ENCODE measurements around the gene MUC12. TPM values are rescaled to one million over a fixed set of nuclear protein-coding genes. Genes with fewer than 3 reads are reported as not detected.

Gene MUC12
- total RNA-seq, 2 experiments from 2014 or later = 0.39 to 0.60 TPM

GRCh38 chr7:100942045-100942774, 27.2 kb upstream of the MUC12 start:
- H3K9me3 ChIP-seq (ENCODE audit: control insufficient read depth in 1 of 2, insufficient read depth in 1 of 2, low read length in 2 of 2) = peaks cover 12 to 14% of the 10 kb centered on the region in 2 experiments
- DNase-seq (no peak), ATAC-seq (ENCODE audit: poor library complexity) (no peak)
- H3K4me3 Mint-ChIP-seq = no peak overlapping the region
- H3K27ac Mint-ChIP-seq = no peak overlapping the region
- H3K27ac ChIP-seq (ENCODE audit: low read depth in 1 of 2, low read length in 2 of 2) = no peak overlapping the region
- ChIA-PET POLR2A (no interaction called here), CTCF (no interaction called here)
- no peak overlapping the region for H3K4me3 ChIP-seq (ENCODE audit: low read length)
- no peaks in the 10 kb centered on the region for H3K9me3 Mint-ChIP-seq
- no peaks in the 10 kb centered on the region for H3K4me1 ChIP-seq (ENCODE audit: insufficient read depth, low read length)
- no peaks in the 10 kb centered on the region for H3K4me1 Mint-ChIP-seq (ENCODE audit: low read depth)
- H3K27me3 ChIP-seq (ENCODE audit: control insufficient read depth in 1 of 2, insufficient read depth in 2 of 2, low read length in 2 of 2) = peaks cover 0 to 2% of the 10 kb centered on the region in 2 experiments
- no peak for TF ChIP-seq CTCF (IDR thresholded peaks at IDR 0.05)
- H3K36me3 ChIP-seq (ENCODE audit: insufficient read depth, low read length) = no peaks in the 10 kb centered on the region
- peaks cover 33% of the 10 kb centered on the region for H3K27me3 Mint-ChIP-seq
- intact Hi-C loops (cut with DNase I, micrococcal nuclease) = no loop called here
- H3K36me3 Mint-ChIP-seq (ENCODE audit: low read depth) = no peaks in the 10 kb centered on the region

- H3K4me3 ChIP-seq (ENCODE audit: low read length) = no peak overlapping the region
- no peak for TF ChIP-seq CTCF (IDR thresholded peaks at IDR 0.05)
- H3K9me3 Mint-ChIP-seq = no peaks in the 10 kb centered on the region
- H3K36me3 Mint-ChIP-seq (ENCODE audit: low read depth) = no peaks in the 10 kb centered on the region
- H3K27me3 Mint-ChIP-seq = peaks cover 33% of the 10 kb centered on the region
- POLR2A ChIA-PET = no interaction called here
- ATAC-seq (ENCODE audit: poor library complexity) (no peak), DNase-seq (no peak)
- peaks cover 0 to 2% of the 10 kb centered on the region in 2 experiments for H3K27me3 ChIP-seq (ENCODE audit: control insufficient read depth in 1 of 2, insufficient read depth in 2 of 2, low read length in 2 of 2)
- no peak overlapping the region for H3K27ac Mint-ChIP-seq
- H3K27ac ChIP-seq (ENCODE audit: low read depth in 1 of 2, low read length in 2 of 2) = no peak overlapping the region
- no peak overlapping the region for H3K4me3 Mint-ChIP-seq
- no peaks in the 10 kb centered on the region for H3K4me1 Mint-ChIP-seq (ENCODE audit: low read depth)
- H3K9me3 ChIP-seq (ENCODE audit: control insufficient read depth in 1 of 2, insufficient read depth in 1 of 2, low read length in 2 of 2) = peaks cover 12 to 14% of the 10 kb centered on the region in 2 experiments
- CTCF ChIA-PET = no interaction called here
- intact Hi-C loops (cut with DNase I, micrococcal nuclease) = no loop called here
- H3K36me3 ChIP-seq (ENCODE audit: insufficient read depth, low read length) = no peaks in the 10 kb centered on the region
- H3K4me1 ChIP-seq (ENCODE audit: insufficient read depth, low read length) = no peaks in the 10 kb centered on the region
These were observed 25.7 kb upstream of the MUC12 start for GRCh38 chr7:100943693-100944092.

- POLR2A ChIA-PET = no interaction called here
- Mint-ChIP-seq H3K36me3 (ENCODE audit: low read depth) (no peaks in the 10 kb centered on the region), H3K4me3 (no peak overlapping the region), H3K27ac (no peak overlapping the region), H3K27me3 (peaks cover 35% of the 10 kb centered on the region), H3K4me1 (ENCODE audit: low read depth) (no peaks in the 10 kb centered on the region), H3K9me3 (no peaks in the 10 kb centered on the region)
- Histone ChIP-seq H3K27me3 (ENCODE audit: control insufficient read depth in 1 of 2, insufficient read depth in 2 of 2, low read length in 2 of 2) (peaks cover 2 to 7% of the 10 kb centered on the region in 2 experiments), H3K36me3 (ENCODE audit: insufficient read depth, low read length) (no peaks in the 10 kb centered on the region), H3K9me3 (ENCODE audit: control insufficient read depth in 1 of 2, insufficient read depth in 1 of 2, low read length in 2 of 2) (peaks cover 12 to 14% of the 10 kb centered on the region in 2 experiments), H3K4me3 (ENCODE audit: low read length) (no peak overlapping the region), H3K27ac (ENCODE audit: low read depth in 1 of 2, low read length in 2 of 2) (no peak overlapping the region), H3K4me1 (ENCODE audit: insufficient read depth, low read length) (peaks cover 1% of the 10 kb centered on the region)
- intact Hi-C loops (cut with DNase I, micrococcal nuclease) = no loop called here
- CTCF ChIA-PET = no interaction called here
- ATAC-seq (ENCODE audit: poor library complexity) (no peak), DNase-seq (no peak)
- TF ChIP-seq CTCF (IDR thresholded peaks at IDR 0.05) = no peak
These were observed 25.2 kb upstream of the MUC12 start for GRCh38 chr7:100944138-100944537.
